ENCODE results near the gene DNAL1. TPM values are rescaled to one million over a fixed set of nuclear protein-coding genes. Genes with fewer than 3 reads are reported as not detected.
A peak's percentile ranks its signal among the peaks of the same experiment; 100 is the strongest.

The DNAL1 gene
- total RNA-seq, 2 donors from 2014 or later, result 8.1 to 8.3 TPM

DNA sequence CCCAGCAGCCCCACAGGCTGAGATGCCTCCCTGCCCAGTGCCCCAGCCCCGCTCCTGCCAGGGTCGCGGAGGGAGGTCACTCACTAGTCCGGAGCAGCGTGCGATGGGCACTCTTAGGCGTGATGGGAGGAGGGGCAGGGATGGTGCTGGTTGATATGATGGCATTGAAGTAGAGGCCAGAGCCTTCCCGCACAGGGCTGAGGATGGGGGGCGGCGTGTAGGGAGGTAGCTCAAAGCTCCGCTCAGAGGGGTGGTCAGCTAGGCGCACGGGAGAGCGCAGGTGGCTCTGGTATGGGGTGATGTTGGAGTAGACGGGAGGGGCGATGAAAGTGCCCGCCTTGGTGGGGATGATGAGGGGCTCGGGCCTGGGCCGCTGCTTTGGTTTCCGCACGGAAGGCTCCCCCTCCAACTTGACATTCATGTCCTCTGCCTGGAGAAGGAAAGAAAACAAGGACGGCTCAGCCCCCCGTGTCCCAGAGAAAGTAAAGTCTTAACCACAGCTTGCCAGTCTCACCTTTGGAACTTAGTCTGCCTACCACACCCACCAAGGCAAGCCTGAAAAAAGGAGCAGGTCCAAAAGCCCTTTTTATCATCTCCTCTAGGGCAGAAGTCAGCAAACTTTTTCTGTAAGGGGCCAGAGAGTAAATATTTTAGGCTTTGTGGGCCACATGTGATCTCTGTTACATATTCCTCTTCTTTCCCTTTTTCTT, 84.9 kb downstream of the DNAL1 start:
- DNase-seq, result peak; percentile 65
- no peaks in the 10 kb centered on the region for H3K9me3 ChIP-seq
- H3K36me3 ChIP-seq, result peaks cover 35% of the 10 kb centered on the region
- no peaks in the 10 kb centered on the region for H3K27me3 ChIP-seq
- H3K27ac ChIP-seq, result peak overlapping the region; percentile 51
- TF ChIP-seq, protein P1, sequence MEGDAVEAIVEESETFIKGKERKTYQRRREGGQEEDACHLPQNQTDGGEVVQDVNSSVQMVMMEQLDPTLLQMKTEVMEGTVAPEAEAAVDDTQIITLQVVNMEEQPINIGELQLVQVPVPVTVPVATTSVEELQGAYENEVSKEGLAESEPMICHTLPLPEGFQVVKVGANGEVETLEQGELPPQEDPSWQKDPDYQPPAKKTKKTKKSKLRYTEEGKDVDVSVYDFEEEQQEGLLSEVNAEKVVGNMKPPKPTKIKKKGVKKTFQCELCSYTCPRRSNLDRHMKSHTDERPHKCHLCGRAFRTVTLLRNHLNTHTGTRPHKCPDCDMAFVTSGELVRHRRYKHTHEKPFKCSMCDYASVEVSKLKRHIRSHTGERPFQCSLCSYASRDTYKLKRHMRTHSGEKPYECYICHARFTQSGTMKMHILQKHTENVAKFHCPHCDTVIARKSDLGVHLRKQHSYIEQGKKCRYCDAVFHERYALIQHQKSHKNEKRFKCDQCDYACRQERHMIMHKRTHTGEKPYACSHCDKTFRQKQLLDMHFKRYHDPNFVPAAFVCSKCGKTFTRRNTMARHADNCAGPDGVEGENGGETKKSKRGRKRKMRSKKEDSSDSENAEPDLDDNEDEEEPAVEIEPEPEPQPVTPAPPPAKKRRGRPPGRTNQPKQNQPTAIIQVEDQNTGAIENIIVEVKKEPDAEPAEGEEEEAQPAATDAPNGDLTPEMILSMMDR (IDR thresholded peaks at IDR 0.05), result no peak
- H3K9ac ChIP-seq (ENCODE audit: low read depth in 2 of 2, low read length in 2 of 2), result no peak overlapping the region
- peaks cover 13% of the 10 kb centered on the region for H3K4me1 ChIP-seq
- no peak overlapping the region for H3K4me3 ChIP-seq
- intact Hi-C loops (cut with DNase I), result loop anchor here (2.0 kb wide), 1 partner anchor 95 kb away; no protein-coding TSS in a partner anchor

DNA sequence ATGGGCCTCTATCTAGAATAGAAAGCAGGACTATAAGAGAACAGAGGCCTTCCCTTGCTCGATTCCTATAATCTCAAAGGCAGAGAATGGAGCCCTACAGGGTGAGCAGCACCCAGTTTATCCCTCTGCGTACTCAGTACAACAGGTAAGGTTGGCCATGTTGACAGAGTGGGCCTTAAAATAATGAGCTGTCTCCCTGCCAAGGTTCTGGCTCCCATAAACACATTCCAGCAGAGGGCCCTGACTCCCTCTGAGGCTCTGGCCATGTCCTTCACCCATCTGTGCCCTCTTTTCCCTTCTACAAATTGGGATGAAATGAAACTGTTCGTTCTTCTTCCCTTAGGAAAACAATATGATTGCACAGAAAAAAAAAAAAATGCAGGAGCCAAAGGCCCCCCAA, 86.3 kb downstream of the DNAL1 start:
- Histone ChIP-seq H3K27me3 (no peaks in the 10 kb centered on the region), H3K27ac (peak overlapping the region; percentile 51), H3K36me3 (peaks cover 28% of the 10 kb centered on the region), H3K9ac (ENCODE audit: low read depth in 2 of 2, low read length in 2 of 2) (peak overlapping the region in 1 of 2 donors; percentile 21), H3K4me3 (no peak overlapping the region), H3K9me3 (no peaks in the 10 kb centered on the region), H3K4me1 (peaks cover 5% of the 10 kb centered on the region)
- no peak for DNase-seq
- intact Hi-C loops (cut with DNase I), result no loop called here
- TF ChIP-seq, protein P1 (IDR thresholded peaks at IDR 0.05), result no peak

- Histone ChIP-seq H3K27ac (no peak overlapping the region), H3K27me3 (no peaks in the 10 kb centered on the region), H3K36me3 (peaks cover 19% of the 10 kb centered on the region), H3K9me3 (no peaks in the 10 kb centered on the region), H3K9ac (ENCODE audit: low read depth in 2 of 2, low read length in 2 of 2) (no peak overlapping the region), H3K4me3 (no peak overlapping the region), H3K4me1 (peaks cover 5% of the 10 kb centered on the region)
- DNase-seq, result no peak
- TF ChIP-seq, protein P1 (IDR thresholded peaks at IDR 0.05), result no peak
- intact Hi-C loops (cut with DNase I), result no loop called here
Measured at GRCh38 chr14:73732006-73732405, 87.2 kb downstream of the DNAL1 start.

GRCh38 chr14:73736842-73737241, 92.1 kb downstream of the DNAL1 start:
- peaks cover 20% of the 10 kb centered on the region for H3K36me3 ChIP-seq
- H3K27ac ChIP-seq, result no peak overlapping the region
- intact Hi-C loops (cut with DNase I), result no loop called here
- H3K4me1 ChIP-seq, result peaks cover 20% of the 10 kb centered on the region
- DNase-seq, result no peak
- no peaks in the 10 kb centered on the region for H3K27me3 ChIP-seq
- TF ChIP-seq, protein P1 (IDR thresholded peaks at IDR 0.05), result no peak
- H3K9me3 ChIP-seq, result no peaks in the 10 kb centered on the region
- H3K4me3 ChIP-seq, result no peak overlapping the region
- no peak overlapping the region for H3K9ac ChIP-seq (ENCODE audit: low read depth in 2 of 2, low read length in 2 of 2)

- intact Hi-C loops (cut with DNase I), result no loop called here
- TF ChIP-seq, protein P1 (IDR thresholded peaks at IDR 0.05), result no peak
- H3K9me3 ChIP-seq, result no peaks in the 10 kb centered on the region
- no peaks in the 10 kb centered on the region for H3K27me3 ChIP-seq
- peaks cover 16% of the 10 kb centered on the region for H3K36me3 ChIP-seq
- no peak overlapping the region for H3K27ac ChIP-seq
- H3K4me1 ChIP-seq, result peaks cover 38% of the 10 kb centered on the region
- no peak overlapping the region for H3K4me3 ChIP-seq
- no peak for DNase-seq
- no peak overlapping the region for H3K9ac ChIP-seq (ENCODE audit: low read depth in 2 of 2, low read length in 2 of 2)
Measured at GRCh38 chr14:73738518-73739173, 93.9 kb downstream of the DNAL1 start.

All from colonic mucosa (tissue), 4 donors.